SIG-M5 treated with dmso at 0.1 percent for 504 hours (cell line): ENCODE data around the gene NSG2.
"Not testable (repeated sequence)": the region's sequence is repeated elsewhere in the genome, so short reads cannot be mapped to it uniquely, and the experiment has no call there.

Experiments used
- DNase-seq: peaks from one replicate; lab custom pipeline; 2025; ENCODE audit not compliant: unreplicated experiment; lab: John Stamatoyannopoulos, UW

The NSG2 gene

GRCh38 chr5:174101195-174101730 is 55.8 kb downstream of the NSG2 start:
- no peak for DNase-seq

DNA sequence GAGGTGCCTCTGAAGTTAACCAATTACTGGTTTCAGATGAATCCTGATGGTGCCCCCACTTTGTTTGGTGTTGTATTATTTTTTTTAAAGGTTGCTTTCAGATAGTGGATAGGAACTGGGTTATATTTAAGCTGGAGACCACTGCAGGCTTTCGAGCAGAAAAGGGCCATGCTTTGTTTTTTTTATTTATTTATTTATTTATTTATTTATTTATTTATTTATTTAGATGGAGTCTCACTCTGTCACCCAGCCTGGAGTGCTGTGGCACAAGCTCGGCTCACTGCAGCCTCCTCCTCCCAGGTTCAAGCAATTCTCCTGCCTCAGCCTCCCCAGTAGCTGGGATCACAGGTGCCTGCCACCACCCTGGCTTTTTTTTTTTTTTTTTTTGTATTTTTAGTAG is 57.1 kb downstream of the NSG2 start:
- not testable (repeated sequence) for DNase-seq

DNA sequence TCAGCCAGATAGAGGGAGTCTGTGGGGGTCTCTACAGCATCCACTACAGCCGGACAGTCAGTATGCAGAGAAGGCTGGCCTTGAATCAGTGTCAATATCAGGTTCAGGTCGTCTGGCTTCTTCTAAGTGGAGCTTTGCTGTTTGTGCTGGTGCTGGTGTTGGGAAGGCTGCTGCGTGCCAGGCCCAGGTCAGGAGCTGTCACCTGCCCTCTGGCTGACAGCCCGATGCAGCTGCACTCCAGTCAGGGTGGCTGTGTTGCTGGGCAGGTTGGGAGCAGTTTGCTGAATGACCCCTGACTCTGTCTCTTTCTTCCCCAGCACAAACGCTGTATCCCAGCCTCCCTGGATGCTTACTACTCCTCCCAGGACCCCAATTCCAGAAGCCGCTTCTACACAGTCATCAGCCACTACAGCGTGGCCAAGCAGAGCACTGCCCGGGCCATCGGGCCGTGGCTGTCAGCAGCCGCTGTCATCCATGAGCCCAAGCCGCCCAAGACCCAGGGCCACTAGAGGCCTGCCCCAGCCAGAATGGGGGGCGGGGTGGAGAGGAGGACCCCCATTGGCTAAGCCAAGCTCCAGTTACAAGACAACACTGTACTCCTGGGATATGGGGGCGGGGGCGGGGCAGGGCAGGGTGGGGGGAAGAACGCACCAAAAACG is 61.6 kb downstream of the NSG2 start:
- DNase-seq = no peak

DNA sequence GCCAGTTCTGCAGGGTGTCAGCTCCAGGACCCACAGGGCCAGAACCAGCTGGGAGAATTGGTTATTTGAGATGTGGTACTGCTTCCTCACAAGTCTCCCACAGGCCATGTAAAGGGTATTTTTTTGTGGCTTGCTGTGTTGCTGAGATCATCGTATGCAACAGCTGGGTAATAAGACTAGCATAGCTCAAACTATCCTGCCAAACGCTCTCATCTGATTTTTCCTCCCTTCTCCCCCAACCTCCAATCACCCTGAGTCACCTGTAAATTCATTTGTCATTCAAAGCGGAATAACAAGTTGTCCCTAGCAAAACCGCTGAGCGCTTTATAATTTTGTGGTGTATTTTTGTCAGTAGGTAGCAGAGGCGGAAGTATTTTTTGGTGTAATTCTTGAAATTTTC is 63.2 kb downstream of the NSG2 start:
- no peak for DNase-seq

DNA sequence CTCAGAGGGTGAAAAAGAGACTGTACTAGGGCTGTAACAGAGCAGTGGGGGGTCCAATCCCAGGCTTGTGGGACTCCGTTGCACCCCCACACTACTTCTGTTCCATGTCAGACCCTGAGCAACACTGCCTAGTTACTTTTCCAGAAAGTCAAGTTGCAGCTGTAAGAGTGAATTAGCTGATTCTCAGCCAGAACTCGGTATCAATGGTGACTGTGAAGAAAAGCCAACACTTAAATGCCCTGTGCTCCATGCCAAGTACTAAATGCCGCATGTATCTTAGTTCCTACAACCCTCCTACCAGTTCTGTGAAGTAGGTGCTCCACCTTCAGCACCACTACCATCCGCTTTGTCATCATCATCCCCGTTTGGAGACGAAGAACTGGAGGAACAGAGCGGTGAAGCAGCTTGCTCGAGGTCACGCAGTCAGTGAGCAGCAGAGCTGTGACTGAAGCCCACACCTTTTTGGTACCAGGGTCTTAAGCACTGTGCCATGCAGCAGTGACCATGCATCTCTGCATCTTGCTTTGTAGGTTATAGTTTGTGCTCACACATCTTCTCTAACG is 64.3 kb downstream of the NSG2 start:
- DNase-seq = no peak

DNA sequence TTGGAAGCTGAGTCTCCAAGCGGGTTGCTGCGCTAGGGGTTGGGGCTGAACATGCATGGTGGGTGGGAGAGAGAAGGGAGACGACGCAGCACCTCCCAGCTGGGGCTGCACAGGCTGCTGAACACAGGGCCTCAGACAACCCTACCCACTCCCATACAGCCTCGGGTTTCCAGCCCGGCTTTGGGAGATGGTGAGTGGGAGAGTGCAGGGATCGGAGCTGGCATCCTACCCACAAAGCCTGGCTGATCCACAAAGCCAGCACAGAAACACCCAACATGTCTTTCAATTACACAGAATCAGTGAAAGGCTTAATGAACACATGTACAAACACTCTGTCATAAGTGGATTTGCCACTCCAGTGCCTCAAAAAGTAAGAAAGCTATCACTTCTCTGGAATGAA is 64.8 kb downstream of the NSG2 start:
- DNase-seq = no peak

GRCh38 chr5:174111287-174111973 is 65.9 kb downstream of the NSG2 start:
- DNase-seq = no peak

DNA sequence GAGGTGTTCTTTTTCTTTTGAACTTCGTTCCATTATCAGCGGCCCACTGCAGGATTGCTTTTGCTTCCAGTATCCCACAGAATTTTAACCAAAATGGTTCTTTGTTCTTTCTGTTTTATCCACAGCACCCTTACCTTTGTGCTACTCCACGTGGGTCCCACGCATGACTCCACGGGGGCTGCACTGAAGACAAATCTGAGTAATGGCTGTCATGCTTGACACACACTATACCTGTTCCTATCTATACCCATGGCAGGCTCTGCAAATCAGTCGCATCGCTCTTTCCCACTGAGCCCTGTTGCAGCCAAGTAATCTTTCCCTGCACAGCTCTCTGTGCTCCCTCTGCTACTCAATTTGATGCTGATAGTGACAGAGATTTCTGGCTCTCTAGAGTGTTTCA is 69.7 kb downstream of the NSG2 start:
- no peak for DNase-seq

DNA sequence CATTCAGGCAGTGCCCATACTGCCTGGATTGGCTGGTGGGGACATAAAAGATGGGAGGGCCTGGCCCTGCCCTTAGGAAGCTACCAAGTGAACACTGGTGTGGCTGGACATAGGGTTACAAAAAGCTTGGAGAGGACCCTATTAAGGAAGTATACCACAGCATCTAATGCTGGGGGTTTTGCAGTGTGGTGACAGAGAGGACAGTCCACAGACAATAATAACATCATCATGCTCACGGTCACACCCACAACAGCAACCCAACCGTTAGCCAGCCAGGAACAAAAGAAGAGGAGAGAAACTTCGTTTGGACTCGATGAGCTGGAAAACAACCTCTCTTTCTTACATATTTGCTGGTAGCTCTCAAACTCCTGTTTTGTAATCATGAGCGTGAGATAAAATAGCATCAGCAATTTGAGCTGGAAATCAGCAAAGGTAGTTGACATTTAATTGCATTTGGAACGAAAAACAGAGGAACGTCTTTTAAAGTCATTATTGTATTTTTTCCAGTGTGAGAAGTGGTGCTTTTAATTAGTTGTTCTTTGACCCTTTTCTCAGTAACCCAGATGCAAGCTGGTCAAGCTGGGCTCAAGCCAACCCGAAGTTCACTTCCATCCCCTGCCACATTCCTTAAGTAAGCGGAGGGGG is 73.4 kb downstream of the NSG2 start:
- no peak for DNase-seq

GRCh38 chr5:174119468-174119881 is 74.0 kb downstream of the NSG2 start:
- no peak for DNase-seq

GRCh38 chr5:174120401-174121005 is 75.0 kb downstream of the NSG2 start:
- no peak for DNase-seq

DNA sequence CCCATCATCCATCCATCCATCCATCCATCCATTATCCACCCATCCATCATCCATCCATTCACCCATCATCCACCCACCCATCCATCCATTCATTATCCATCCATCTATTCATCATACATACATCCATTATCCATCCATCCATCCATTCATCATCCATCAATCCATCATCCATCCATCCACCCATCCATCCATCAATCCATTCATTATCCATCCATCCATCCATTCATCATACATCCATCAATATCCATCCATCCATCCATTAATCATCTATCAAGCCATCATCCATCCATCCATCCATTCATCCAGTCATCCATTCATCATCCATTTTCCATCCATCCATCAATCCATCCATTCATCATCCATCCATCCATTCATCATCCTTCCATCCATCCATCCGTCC is 89.0 kb downstream of the NSG2 start:
- DNase-seq = no peak

DNA sequence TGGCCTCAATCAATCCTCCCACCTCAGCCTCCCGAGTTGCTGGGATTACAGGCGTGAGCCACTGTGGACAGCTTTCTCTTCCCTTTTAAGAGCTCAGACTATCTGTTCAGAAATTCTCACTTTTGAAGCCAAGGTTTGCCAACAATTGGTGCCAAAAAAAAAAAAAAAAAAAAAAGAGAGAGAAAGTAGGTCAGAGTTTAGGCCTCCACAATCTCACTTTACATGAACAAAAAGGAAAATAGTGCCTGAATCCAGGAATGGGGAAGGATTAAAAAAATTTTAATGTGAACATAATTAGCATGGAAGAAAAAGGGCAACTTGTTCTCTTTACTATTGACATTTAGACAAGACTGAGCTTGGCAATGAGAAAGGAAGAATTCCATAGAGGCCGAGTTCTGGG is 94.1 kb downstream of the NSG2 start:
- no peak for DNase-seq

DNA sequence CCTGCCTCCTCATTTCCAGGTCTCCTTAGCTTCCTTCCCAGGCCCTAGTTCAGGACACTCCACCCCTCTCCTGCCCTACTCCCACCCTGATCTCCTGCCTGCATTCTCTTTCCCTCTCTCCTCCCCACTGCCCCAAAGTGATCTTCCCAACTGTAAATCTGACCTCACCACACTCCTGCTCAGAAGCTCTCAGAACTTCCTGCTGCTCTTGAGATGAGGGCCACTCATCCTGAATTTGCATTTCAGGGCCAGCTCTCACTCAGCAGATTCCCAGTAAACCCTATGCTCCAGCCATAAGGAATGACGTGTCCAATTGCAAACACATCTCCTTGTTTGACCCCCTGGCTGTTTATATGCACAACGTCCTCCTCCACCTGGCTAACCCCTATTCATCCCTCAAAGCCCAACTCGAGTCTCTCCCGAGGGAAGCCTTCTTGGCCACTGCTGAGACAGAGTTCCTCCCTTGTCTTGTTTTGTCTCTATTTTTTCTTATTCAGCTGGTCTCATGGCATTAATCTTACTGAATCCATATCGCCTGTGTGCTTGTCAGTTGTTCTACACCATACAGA is 95.0 kb downstream of the NSG2 start:
- no peak for DNase-seq

DNA sequence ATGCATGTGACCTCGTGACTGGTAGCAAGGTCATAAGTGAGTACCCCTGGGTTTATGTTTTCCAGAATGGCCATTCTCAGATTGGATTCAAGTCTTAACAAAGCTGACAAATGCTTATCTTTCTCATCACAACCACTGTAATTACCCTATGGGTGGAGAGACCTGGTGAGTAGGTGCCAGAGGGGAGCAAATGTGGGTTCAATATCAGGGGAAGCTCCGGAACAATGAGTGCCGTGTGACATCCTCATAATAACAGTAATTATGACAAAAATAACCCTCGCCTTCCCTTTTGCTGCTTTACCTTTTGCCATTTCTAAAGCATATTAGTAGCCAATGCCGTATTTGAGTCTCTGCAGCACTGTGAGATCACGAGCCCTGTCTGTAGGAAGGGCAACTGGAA is 95.9 kb downstream of the NSG2 start:
- no peak for DNase-seq

DNA sequence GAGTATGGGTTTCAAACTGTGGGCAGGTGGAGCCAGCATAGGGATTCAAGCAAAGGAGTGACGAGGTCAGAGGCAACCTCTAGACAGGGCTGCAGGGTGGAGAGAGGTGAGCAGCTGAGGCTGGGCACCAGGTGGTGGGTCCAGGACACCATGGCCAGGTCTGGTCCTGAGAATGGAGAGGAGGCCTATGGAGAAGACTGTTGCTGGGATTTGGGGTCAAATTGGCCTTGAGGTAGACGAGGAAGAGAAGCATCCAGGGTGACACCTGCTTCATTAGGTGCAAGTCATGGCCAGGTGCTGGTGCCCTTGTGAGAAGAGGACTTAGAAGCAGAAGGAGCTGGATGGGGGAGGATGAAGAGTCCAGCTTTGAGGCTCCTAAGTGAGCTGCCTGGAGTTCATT is 99.6 kb downstream of the NSG2 start:
- no peak for DNase-seq

GRCh38 chr5:174145821-174146220 is 100.3 kb downstream of the NSG2 start:
- DNase-seq = no peak

GRCh38 chr5:174146556-174146955 is 101.0 kb downstream of the NSG2 start:
- no peak for DNase-seq

GRCh38 chr5:174147012-174147411 is 101.5 kb downstream of the NSG2 start:
- not testable (repeated sequence) for DNase-seq

DNA sequence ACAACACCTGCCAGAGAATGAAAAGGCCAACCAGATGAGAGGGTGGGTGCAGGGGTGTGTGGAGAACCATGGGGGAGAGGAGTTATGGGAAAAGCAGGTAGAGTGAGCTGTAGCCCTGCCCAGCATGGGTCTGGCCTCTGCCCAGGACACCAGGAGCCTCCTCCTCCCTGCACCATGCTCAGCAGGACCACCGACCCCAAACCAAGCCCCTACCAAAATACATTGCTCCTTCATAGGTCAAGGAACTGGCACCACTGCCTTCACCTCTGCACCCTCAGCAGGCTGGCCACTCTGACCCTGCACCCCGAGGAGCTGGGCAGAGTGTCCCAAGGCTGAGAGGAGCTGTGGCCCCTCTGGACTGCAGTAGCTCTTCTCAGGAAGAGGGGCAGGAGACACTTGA is 102.0 kb downstream of the NSG2 start:
- no peak for DNase-seq

DNA sequence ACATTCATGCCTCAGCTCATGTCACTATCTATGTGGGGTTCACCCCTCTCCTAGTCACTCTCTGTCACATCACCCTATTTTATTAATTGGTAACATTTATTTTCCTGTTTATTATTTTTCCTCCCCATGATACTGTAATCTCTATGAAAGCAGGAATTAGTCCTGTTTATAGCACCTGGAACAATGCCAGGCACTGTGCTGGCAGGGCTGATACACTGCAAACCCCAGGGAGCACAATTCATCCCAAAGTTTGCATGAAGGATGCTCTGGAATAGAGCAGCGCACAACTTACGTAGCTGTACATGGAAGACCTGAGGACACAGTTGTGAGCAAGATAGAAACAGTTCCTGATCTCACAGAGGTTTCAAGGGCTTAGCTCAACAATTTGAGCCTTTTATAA is 103.2 kb downstream of the NSG2 start:
- no peak for DNase-seq
